A673 (cell line): ENCODE measurements around the gene C14orf132. TPM values are rescaled to one million over a fixed set of nuclear protein-coding genes. Genes with fewer than 3 reads are reported as not detected.
"Not testable (repeated sequence)": the region's sequence is repeated elsewhere in the genome, so short reads cannot be mapped to it uniquely, and the experiment has no call there.

Experiments used
- BruUV-seq: library from RNA; stranded (reverse); fragments of 400-500 nt; replicated peaks from 2 replicates; lab custom pipeline; 2021; lab: Mats Ljungman, UMichigan
- CTCF ChIA-PET: fragments of 300-600 bp; sonication (Branson Sonifier 250); formaldehyde crosslinking; loops from one replicate; lab custom pipeline; 2022; ENCODE audit warnings: antibody characterized with exemption; lab: Charles Lee
- POLR2A ChIA-PET: fragments of 300-600 bp; sonication (Branson Sonifier 250); formaldehyde crosslinking; loops from one replicate; lab custom pipeline; 2022; ENCODE audit warnings: antibody characterized with exemption; ENCODE audit not compliant: low non-redundant PET; lab: Charles Lee
- DNase-seq: peaks from one replicate; pipeline ENCODE4 v3.0.0-alpha.2; 2015; ENCODE audit warnings: low spot score
- H3K27ac ChIP-seq: fragments of 200-600 bp; sonication (generic); 2 replicates; pipeline ENCODE4 v1.5.1; 2016; ENCODE audit warnings: mixed run types, low read depth, mild to moderate bottlenecking, mixed read lengths, antibody characterized with exemption, low read length; ENCODE audit not compliant: poor library complexity, severe bottlenecking
- H3K27me3 ChIP-seq: fragments of 200-600 bp; sonication (generic); replicated peaks from 2 replicates; pipeline ENCODE4 v1.6.1; 2017; ENCODE audit warnings: mixed run types, low read depth, mild to moderate bottlenecking, mixed read lengths, antibody characterized with exemption, low read length; ENCODE audit not compliant: insufficient read depth, poor library complexity
- H3K36me3 ChIP-seq: fragments of 200-600 bp; sonication (generic); 2 replicates; pipeline ENCODE4 v1.6.1; 2016; ENCODE audit warnings: mixed run types, mild to moderate bottlenecking, mixed read lengths, antibody characterized with exemption, low read length; ENCODE audit not compliant: insufficient read depth, poor library complexity, severe bottlenecking
- H3K4me1 ChIP-seq: fragments of 200-600 bp; sonication (generic); 2 replicates; pipeline ENCODE4 v1.6.1; 2017; ENCODE audit warnings: mixed run types, mild to moderate bottlenecking, mixed read lengths, antibody characterized with exemption, low read length; ENCODE audit not compliant: insufficient read depth, poor library complexity, severe bottlenecking
- H3K4me3 ChIP-seq: fragments of 200-600 bp; sonication (generic); 2 replicates; pipeline ENCODE4 v1.5.1; 2016; ENCODE audit warnings: low read depth, mixed run types, mild to moderate bottlenecking, mixed read lengths, low read length; ENCODE audit not compliant: poor library complexity, severe bottlenecking
- H3K9me3 ChIP-seq: fragments of 200-600 bp; sonication (generic); 2 replicates; pipeline ENCODE4 v1.6.1; 2016; ENCODE audit warnings: mixed run types, low read depth, mild to moderate bottlenecking, mixed read lengths, antibody characterized with exemption, low read length; ENCODE audit not compliant: poor library complexity, severe bottlenecking
- CTCF ChIP-seq: fragments of 300-800, 200-600 bp; sonication (generic); conservative IDR thresholded peaks from 2 replicates; pipeline ENCODE4 v1.5.1; 2017; ENCODE audit warnings: low read depth, mild to moderate bottlenecking, antibody characterized with exemption, low read length, moderate library complexity, mixed read lengths
- EZH2 ChIP-seq: fragments of 200-600 bp; sonication (generic); IDR thresholded peaks from 2 replicates; pipeline ENCODE4 v1.6.1; 2017; ENCODE audit warnings: borderline replicate concordance, low read depth, mild to moderate bottlenecking, mixed read lengths, antibody characterized with exemption, low read length; ENCODE audit not compliant: poor library complexity, severe bottlenecking
- intact Hi-C: fragments of 100-400 bp; cut with micrococcal nuclease; formaldehyde crosslinking; loops from one replicate; pipeline ENCODE4 v1.10.0; 2022; ENCODE audit not compliant: unreplicated experiment
- total RNA-seq: library from RNA; stranded (reverse); gene quantifications from 2 replicates; pipeline ENCODE4 v1.2.3, GENCODE V29; 2021

C14orf132 gene
- total RNA-seq, 1 experiment from 2014 or later: 8.3 TPM

GRCh38 chr14:96011131-96011530 is 28.0 kb upstream of the C14orf132 start:
- Histone ChIP-seq H3K9me3 (peaks cover 7% of the 10 kb centered on the region), H3K4me3 (no peak overlapping the region), H3K4me1 (no peaks in the 10 kb centered on the region), H3K36me3 (no peaks in the 10 kb centered on the region), H3K27me3 (no peaks in the 10 kb centered on the region), H3K27ac (no peak overlapping the region)
- ChIA-PET POLR2A (no interaction called here), CTCF (no interaction called here)
- no TSS peak for BruUV-seq
- intact Hi-C loops: no loop called here
- no peak for TF ChIP-seq EZH2
- TF ChIP-seq CTCF: no peak
- peak; percentile 8 for DNase-seq

- Histone ChIP-seq H3K36me3 (no peaks in the 10 kb centered on the region), H3K4me3 (no peak overlapping the region), H3K9me3 (peaks cover 7% of the 10 kb centered on the region), H3K4me1 (no peaks in the 10 kb centered on the region), H3K27ac (no peak overlapping the region), H3K27me3 (no peaks in the 10 kb centered on the region)
- POLR2A ChIA-PET: no interaction called here
- no TSS peak for BruUV-seq
- intact Hi-C loops: no loop called here
- TF ChIP-seq CTCF (no peak), EZH2 (no peak)
- no peak for DNase-seq
- CTCF ChIA-PET: no interaction called here
Observed at GRCh38 chr14:96011607-96012006, 27.6 kb upstream of the C14orf132 start.

- H3K27ac ChIP-seq, CTCF ChIA-PET, intact Hi-C loops, H3K9me3 ChIP-seq, POLR2A ChIA-PET, H3K4me1 ChIP-seq, H3K27me3 ChIP-seq, DNase-seq, H3K36me3 ChIP-seq, H3K4me3 ChIP-seq, BruUV-seq: not testable (repeated sequence)
Observed at GRCh38 chr14:96012757-96013156, 26.4 kb upstream of the C14orf132 start.

- CTCF ChIA-PET: no interaction called here
- peaks cover 7% of the 10 kb centered on the region for H3K9me3 ChIP-seq
- H3K4me3 ChIP-seq: no peak overlapping the region
- peaks cover 5% of the 10 kb centered on the region for H3K27me3 ChIP-seq
- TF ChIP-seq CTCF: no peak
- TF ChIP-seq EZH2: no peak
- no peaks in the 10 kb centered on the region for H3K4me1 ChIP-seq
- POLR2A ChIA-PET: no interaction called here
- DNase-seq: no peak
- no TSS peak for BruUV-seq
- H3K27ac ChIP-seq: no peak overlapping the region
- H3K36me3 ChIP-seq: no peaks in the 10 kb centered on the region
- intact Hi-C loops: no loop called here
Observed at GRCh38 chr14:96014176-96014575, 25.0 kb upstream of the C14orf132 start.
